Stimulated activated CD4-positive, alpha-beta T cell treated with anti-CD3 and anti-CD28 coated beads, TNF-alpha, amount 100 ng/mL, for 48 hours (primary cell): ENCODE results near the gene HAPLN3.

ENCODE experiments used
- DNase-seq, 3 donors: peaks; one replicate each; pipeline ENCODE4 v3.0.0-alpha.2; 2020; ENCODE audit warnings: low read depth in 3 of 3

HAPLN3 gene

GRCh38 chr15:88830016-88830415 is 65.3 kb downstream of the HAPLN3 start:
- DNase-seq, result no peak

- no peak for DNase-seq
Measured at GRCh38 chr15:88828791-88829190, 66.6 kb downstream of the HAPLN3 start.
